BE2C (cell line): Measurements from ENCODE around the gene ENOX1.

Experiments used
- DNase-seq: peaks from one replicate; pipeline ENCODE4 v3.0.0-alpha.2; 2020
- H3K27me3 ChIP-seq: fragments of 250-450 bp; sonication (Bioruptor Pico); 2 replicates; pipeline ENCODE4 v1.5.1; 2020; ENCODE audit warnings: mild to moderate bottlenecking
- H3K36me3 ChIP-seq: fragments of 250-450 bp; sonication (Bioruptor Pico); 2 replicates; pipeline ENCODE4 v1.5.1; 2020; ENCODE audit warnings: mild to moderate bottlenecking
- H3K4me1 ChIP-seq: fragments of 250-450 bp; sonication (Bioruptor Pico); 2 replicates; pipeline ENCODE4 v1.5.1; 2020
- H3K4me3 ChIP-seq: 2 replicates; pipeline ENCODE4 v1.5.1; 2011; ENCODE audit warnings: low read depth, low read length
- H3K9me3 ChIP-seq: fragments of 250-450 bp; sonication (Bioruptor Pico); 2 replicates; pipeline ENCODE4 v1.5.1; 2020
- CTCF ChIP-seq: IDR thresholded peaks from 2 replicates; pipeline ENCODE4 v1.5.1; 2012; ENCODE audit warnings: mild to moderate bottlenecking, low read depth, low read length

The ENOX1 gene

GRCh38 chr13:43650882-43651281 lies 135.9 kb downstream of the ENOX1 start:
- no peaks in the 10 kb centered on the region for H3K27me3 ChIP-seq
- no peak for DNase-seq
- TF ChIP-seq CTCF: no peak
- no peaks in the 10 kb centered on the region for H3K36me3 ChIP-seq
- H3K4me1 ChIP-seq: peaks cover 23% of the 10 kb centered on the region
- H3K9me3 ChIP-seq: no peaks in the 10 kb centered on the region
- H3K4me3 ChIP-seq: no peak overlapping the region

- Histone ChIP-seq H3K9me3 (no peaks in the 10 kb centered on the region), H3K36me3 (no peaks in the 10 kb centered on the region), H3K27me3 (no peaks in the 10 kb centered on the region), H3K4me3 (no peak overlapping the region), H3K4me1 (peaks cover 32% of the 10 kb centered on the region)
- no peak for DNase-seq
- no peak for TF ChIP-seq CTCF
These were observed 138.0 kb downstream of the ENOX1 start for GRCh38 chr13:43648733-43649132.

DNA sequence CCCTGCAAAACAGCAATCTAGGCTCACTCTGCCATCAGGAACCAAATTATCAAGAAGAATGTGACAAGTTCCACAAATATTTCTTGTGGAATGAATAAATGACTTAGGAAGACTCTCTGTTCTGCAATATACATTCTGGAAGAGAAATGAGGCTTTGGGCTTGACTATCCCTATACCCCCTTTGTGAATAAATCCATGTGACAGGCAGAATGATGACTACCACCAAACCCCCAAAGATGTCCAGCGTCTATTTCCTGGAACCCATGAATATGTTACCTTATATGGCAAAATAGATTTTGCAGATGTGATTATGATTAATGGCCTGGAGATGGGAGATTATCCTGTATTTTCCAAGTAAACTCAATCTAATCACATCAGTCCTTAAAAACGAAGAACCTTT lies 139.3 kb downstream of the ENOX1 start:
- no peaks in the 10 kb centered on the region for H3K27me3 ChIP-seq
- no peak overlapping the region for H3K4me3 ChIP-seq
- DNase-seq: no peak

DNA sequence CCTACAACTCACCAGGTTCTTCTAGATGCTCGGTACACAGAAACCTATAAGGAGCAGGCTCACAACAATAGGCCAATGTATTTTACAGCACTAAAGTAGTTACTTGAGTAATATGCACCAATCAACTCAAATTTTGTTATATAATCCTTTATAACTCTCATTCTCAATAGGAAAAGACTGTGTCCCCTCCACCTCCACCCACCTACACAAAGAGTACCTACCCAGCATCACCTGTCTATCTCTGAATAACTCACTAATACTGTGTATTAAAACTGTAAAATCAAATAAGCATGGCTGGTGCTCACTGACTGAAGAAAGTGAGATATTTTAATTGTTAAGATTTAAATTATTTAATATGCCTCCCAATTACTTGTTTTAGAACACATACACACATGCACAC lies 146.3 kb downstream of the ENOX1 start:
- H3K9me3 ChIP-seq: no peaks in the 10 kb centered on the region
- no peak overlapping the region for H3K4me3 ChIP-seq
- no peaks in the 10 kb centered on the region for H3K36me3 ChIP-seq
- no peak for DNase-seq
- no peaks in the 10 kb centered on the region for H3K27me3 ChIP-seq
- H3K4me1 ChIP-seq: peaks cover 11% of the 10 kb centered on the region; the same call in 1 of the 2 replicates
- TF ChIP-seq CTCF: no peak

More for the DNA sequence above, 139.3 kb downstream of the ENOX1 start:
- peaks cover 26% of the 10 kb centered on the region for H3K4me1 ChIP-seq
- H3K36me3 ChIP-seq: no peaks in the 10 kb centered on the region
- TF ChIP-seq CTCF: no peak
- H3K9me3 ChIP-seq: no peaks in the 10 kb centered on the region

DNA sequence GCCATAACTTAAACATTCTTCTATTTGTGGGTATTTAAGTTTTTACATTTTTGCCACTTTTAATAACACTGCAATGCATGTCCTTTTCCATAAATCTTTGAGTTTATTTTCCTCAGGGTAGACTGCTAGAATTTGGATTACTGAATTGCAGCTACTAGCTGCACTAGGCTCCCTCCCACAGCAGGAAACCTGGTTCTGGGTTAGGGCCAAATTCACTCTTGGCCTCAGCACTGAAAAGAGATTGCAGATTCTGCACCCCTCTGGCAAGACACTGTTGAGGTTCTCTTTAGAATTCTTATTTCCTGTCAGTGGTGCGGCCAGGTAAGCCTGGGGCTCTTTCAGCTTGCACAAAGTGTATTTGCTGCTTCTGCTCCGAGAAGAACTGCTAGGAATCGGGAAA lies 155.7 kb downstream of the ENOX1 start:
- DNase-seq: no peak
- no peak overlapping the region for H3K4me3 ChIP-seq
- no peaks in the 10 kb centered on the region for H3K9me3 ChIP-seq
- H3K4me1 ChIP-seq: peaks cover 18% of the 10 kb centered on the region
- H3K36me3 ChIP-seq: no peaks in the 10 kb centered on the region
- TF ChIP-seq CTCF: no peak
- H3K27me3 ChIP-seq: no peaks in the 10 kb centered on the region

- Histone ChIP-seq H3K4me3 (no peak overlapping the region), H3K36me3 (no peaks in the 10 kb centered on the region), H3K9me3 (no peaks in the 10 kb centered on the region), H3K4me1 (peaks cover 17% of the 10 kb centered on the region), H3K27me3 (no peaks in the 10 kb centered on the region)
- no peak for DNase-seq
- no peak for TF ChIP-seq CTCF
These were observed 156.9 kb downstream of the ENOX1 start for GRCh38 chr13:43629691-43630480.
